ENCODE measurements around the gene CERS1.
A peak's percentile ranks its signal among the peaks of the same experiment; 100 is the strongest.

CERS1 gene

GRCh38 chr19:18900700-18901481, 4.9 kb upstream of the CERS1 start:
- no peak overlapping the region for H3K4me3 ChIP-seq (ENCODE audit: low read length)
- DNase-seq (ENCODE audit: low read depth, low spot score) = no peak

- no peak for DNase-seq (ENCODE audit: low read depth, low spot score)
- H3K4me3 ChIP-seq (ENCODE audit: low read length) = no peak overlapping the region
Observed at GRCh38 chr19:18899624-18900560, 3.9 kb upstream of the CERS1 start.

- H3K4me3 ChIP-seq (ENCODE audit: low read length) = no peak overlapping the region
- DNase-seq (ENCODE audit: low read depth, low spot score) = no peak
Observed at GRCh38 chr19:18898607-18899408, 2.9 kb upstream of the CERS1 start.

GRCh38 chr19:18898081-18898606, 2.2 kb upstream of the CERS1 start:
- no peak for DNase-seq (ENCODE audit: low read depth, low spot score)
- no peak overlapping the region for H3K4me3 ChIP-seq (ENCODE audit: low read length)

GRCh38 chr19:18897094-18898029, 1.4 kb upstream of the CERS1 start:
- H3K4me3 ChIP-seq (ENCODE audit: low read length) = no peak overlapping the region
- DNase-seq (ENCODE audit: low read depth, low spot score) = no peak

GRCh38 chr19:18896421-18896841, 473 bp upstream of the CERS1 start:
- no peak for DNase-seq (ENCODE audit: low read depth, low spot score)
- no peak overlapping the region for H3K4me3 ChIP-seq (ENCODE audit: low read length)

GRCh38 chr19:18895038-18895823, 727 bp downstream of the CERS1 start:
- peak overlapping the region; percentile 48 for H3K4me3 ChIP-seq (ENCODE audit: low read length)
- no peak for DNase-seq (ENCODE audit: low read depth, low spot score)

- no peak for DNase-seq (ENCODE audit: low read depth, low spot score)
- H3K4me3 ChIP-seq (ENCODE audit: low read length) = no peak overlapping the region
Observed at GRCh38 chr19:18894254-18895037, 1.5 kb downstream of the CERS1 start.

GRCh38 chr19:18893587-18894253, 2.2 kb downstream of the CERS1 start:
- no peak for DNase-seq (ENCODE audit: low read depth, low spot score)
- no peak overlapping the region for H3K4me3 ChIP-seq (ENCODE audit: low read length)

- H3K4me3 ChIP-seq (ENCODE audit: low read length) = no peak overlapping the region
- DNase-seq (ENCODE audit: low read depth, low spot score) = no peak
Observed at GRCh38 chr19:18889949-18890745, 5.8 kb downstream of the CERS1 start.

GRCh38 chr19:18886972-18887371, 9.0 kb downstream of the CERS1 start:
- no peak for DNase-seq (ENCODE audit: low read depth, low spot score)
- H3K4me3 ChIP-seq (ENCODE audit: low read length) = no peak overlapping the region

GRCh38 chr19:18883526-18884304, 12.2 kb downstream of the CERS1 start:
- DNase-seq (ENCODE audit: low read depth, low spot score) = no peak
- no peak overlapping the region for H3K4me3 ChIP-seq (ENCODE audit: low read length)

- DNase-seq (ENCODE audit: low read depth, low spot score) = no peak
- no peak overlapping the region for H3K4me3 ChIP-seq (ENCODE audit: low read length)
Observed at GRCh38 chr19:18881491-18881890, 14.5 kb downstream of the CERS1 start.

GRCh38 chr19:18879579-18880373, 16.2 kb downstream of the CERS1 start:
- no peak overlapping the region for H3K4me3 ChIP-seq (ENCODE audit: low read length)
- DNase-seq (ENCODE audit: low read depth, low spot score) = peak; percentile 59
